Loucy (cell line): ENCODE measurements around the gene OR6V1.

Experiments
- H2AFZ ChIP-seq: fragments of 200-600 bp; sonication (generic); 2 replicates; pipeline ENCODE4 v1.6.0; 2016; ENCODE audit warnings: antibody characterized with exemption, mild to moderate bottlenecking, low read length, moderate library complexity
- H3F3A ChIP-seq: fragments of 200-600 bp; 2 replicates; pipeline ENCODE4 v1.6.0; 2016; ENCODE audit warnings: antibody characterized with exemption, low read depth, mild to moderate bottlenecking
- H3K27me3 ChIP-seq: fragments of 200-600 bp; sonication (generic); 2 replicates; pipeline ENCODE4 v1.6.1; 2014; ENCODE audit warnings: low read length, mild to moderate bottlenecking; ENCODE audit not compliant: insufficient read depth, poor library complexity, severe bottlenecking
- H3K36me3 ChIP-seq: fragments of 200-600 bp; sonication (generic); 2 replicates; pipeline ENCODE4 v1.6.1; 2016; ENCODE audit warnings: low read length; ENCODE audit not compliant: insufficient read depth
- H3K4me1 ChIP-seq: fragments of 200-600 bp; sonication (generic); 2 replicates; pipeline ENCODE4 v1.5.1; 2014; ENCODE audit warnings: low read length, mild to moderate bottlenecking; ENCODE audit not compliant: insufficient read depth, poor library complexity, severe bottlenecking
- H3K4me2 ChIP-seq: fragments of 200-600 bp; sonication (generic); 2 replicates; pipeline ENCODE4 v1.6.0; 2014; ENCODE audit warnings: antibody characterized with exemption, low read length, low read depth, mild to moderate bottlenecking; ENCODE audit not compliant: poor library complexity, severe bottlenecking
- H3K4me3 ChIP-seq: fragments of 200-600 bp; sonication (generic); 2 replicates; pipeline ENCODE4 v1.5.1; 2014; ENCODE audit warnings: low read length, mild to moderate bottlenecking, mixed read lengths; ENCODE audit not compliant: poor library complexity, severe bottlenecking
- H3K79me2 ChIP-seq: fragments of 200-600 bp; sonication (generic); 2 replicates; pipeline ENCODE4 v1.6.1; 2014; ENCODE audit warnings: low read length; ENCODE audit not compliant: insufficient read depth
- H3K9ac ChIP-seq: fragments of 200-600 bp; sonication (generic); 2 replicates; pipeline ENCODE4 v1.6.0; 2014; ENCODE audit warnings: mild to moderate bottlenecking, low read depth, low read length, moderate library complexity; ENCODE audit not compliant: poor library complexity, severe bottlenecking
- H3K9me2 ChIP-seq: fragments of 200-600 bp; sonication (generic); replicated peaks from 2 replicates; pipeline ENCODE4 v1.6.1; 2016; ENCODE audit warnings: low read depth, low read length, mixed read lengths
- H3K9me3 ChIP-seq: fragments of 200-600 bp; sonication (generic); 2 replicates; pipeline ENCODE4 v1.6.1; 2014; ENCODE audit warnings: mild to moderate bottlenecking, antibody characterized with exemption, low read length, low read depth; ENCODE audit not compliant: insufficient read depth
- H4K20me1 ChIP-seq: fragments of 200-600 bp; sonication (generic); 2 replicates; pipeline ENCODE4 v1.6.0; 2014; ENCODE audit warnings: antibody characterized with exemption, low read length, mild to moderate bottlenecking; ENCODE audit not compliant: insufficient read depth, poor library complexity, severe bottlenecking
- CTCF ChIP-seq: fragments of 200-600 bp; sonication (generic); conservative IDR thresholded peaks from 2 replicates; pipeline ENCODE4 v1.5.1; 2014; ENCODE audit warnings: mild to moderate bottlenecking, antibody characterized with exemption, low read length
- EZH2phosphoT487 ChIP-seq: fragments of 200-600 bp; IDR thresholded peaks from 2 replicates; pipeline ENCODE4 v1.6.1; 2018; ENCODE audit warnings: antibody characterized with exemption, mild to moderate bottlenecking, moderate library complexity, borderline replicate concordance

OR6V1 gene

GRCh38 chr7:143005632-143006260, 46.4 kb upstream of the OR6V1 start:
- Histone ChIP-seq H3K4me1 (peaks cover 52% of the 10 kb centered on the region), H3K9me3 (peaks cover 6% of the 10 kb centered on the region; the same call in 1 of the 2 replicates), H3K4me3 (peak overlapping the region; percentile 8), H3K27me3 (no peaks in the 10 kb centered on the region), H3K4me2 (peak overlapping the region; percentile 29), H2AFZ (0 out of 2 replicates have a peak overlapping the region, but pooled peaks have one; percentile 43), H3F3A (no peaks in the 10 kb centered on the region), H3K9ac (peak overlapping the region; percentile 23), H4K20me1 (no peaks in the 10 kb centered on the region), H3K36me3 (no peaks in the 10 kb centered on the region), H3K9me2 (no peaks in the 10 kb centered on the region), H3K79me2 (no peaks in the 10 kb centered on the region)
- TF ChIP-seq CTCF (no peak), EZH2phosphoT487 (no peak)

- no peak for TF ChIP-seq EZH2phosphoT487
- TF ChIP-seq CTCF: peak; percentile 98
- Histone ChIP-seq H3K79me2 (no peaks in the 10 kb centered on the region), H3K9me2 (no peaks in the 10 kb centered on the region), H3K36me3 (no peaks in the 10 kb centered on the region), H3K27me3 (no peaks in the 10 kb centered on the region), H3K4me1 (peaks cover 53% of the 10 kb centered on the region), H3K4me2 (no peak overlapping the region), H4K20me1 (no peaks in the 10 kb centered on the region), H3K9me3 (no peaks in the 10 kb centered on the region), H3F3A (no peaks in the 10 kb centered on the region), H3K4me3 (no peak overlapping the region), H3K9ac (no peak overlapping the region), H2AFZ (no peak overlapping the region)
Observed at GRCh38 chr7:143008007-143008901, 43.9 kb upstream of the OR6V1 start.

- peaks cover 35% of the 10 kb centered on the region for H3K4me1 ChIP-seq
- H3K9ac ChIP-seq: peak overlapping the region; percentile 52
- no peaks in the 10 kb centered on the region for H3F3A ChIP-seq
- no peaks in the 10 kb centered on the region for H3K79me2 ChIP-seq
- no peaks in the 10 kb centered on the region for H3K36me3 ChIP-seq
- peak overlapping the region; percentile 48 for H3K4me3 ChIP-seq
- H2AFZ ChIP-seq: no peak overlapping the region
- no peaks in the 10 kb centered on the region for H3K27me3 ChIP-seq
- no peaks in the 10 kb centered on the region for H3K9me3 ChIP-seq
- no peak for TF ChIP-seq CTCF
- H4K20me1 ChIP-seq: no peaks in the 10 kb centered on the region
- peak overlapping the region; percentile 55 for H3K4me2 ChIP-seq
- no peaks in the 10 kb centered on the region for H3K9me2 ChIP-seq
Observed at GRCh38 chr7:143012001-143012400, 40.1 kb upstream of the OR6V1 start.
